PC-3 (cell line): ENCODE data around the gene AFTPH. TPM values are rescaled to one million over a fixed set of nuclear protein-coding genes. Genes with fewer than 3 reads are reported as not detected.
"Not testable (repeated sequence)": the region's sequence is repeated elsewhere in the genome, so short reads cannot be mapped to it uniquely, and the experiment has no call there.

ENCODE experiments used
- ATAC-seq: fragments of 200-7000 bp; cut with Tn5 transposase; 2 replicates; pipeline ENCODE4 v1.9.1; 2020; ENCODE audit warnings: mild to moderate bottlenecking, moderate library complexity
- BruUV-seq: library from RNA; stranded (reverse); fragments of 400-500 nt; replicated peaks from 2 replicates; lab custom pipeline; 2021; lab: Mats Ljungman, UMichigan
- CTCF ChIA-PET: fragments of 300-600 bp; sonication (Branson Sonifier 250); formaldehyde crosslinking; loops from one replicate; lab custom pipeline; 2022; ENCODE audit warnings: antibody characterized with exemption; lab: Charles Lee
- POLR2A ChIA-PET: fragments of 300-600 bp; sonication (Branson Sonifier 250); formaldehyde crosslinking; loops from one replicate; lab custom pipeline; 2022; ENCODE audit warnings: antibody characterized with exemption; ENCODE audit not compliant: unreplicated experiment; lab: Charles Lee
- DNase-seq: peaks from one replicate; pipeline ENCODE4 v3.0.0-alpha.2; 2015
- H2AFZ ChIP-seq: fragments of 300-600 bp; sonication (generic); 2 replicates; pipeline ENCODE4 v1.6.0; 2016; ENCODE audit warnings: antibody characterized with exemption, low read length
- H3F3A ChIP-seq: fragments of 300-600 bp; sonication (generic); one replicate; pipeline ENCODE4 v1.6.0; 2017; ENCODE audit warnings: antibody characterized with exemption, low read length, control low read depth, mild to moderate bottlenecking; ENCODE audit not compliant: unreplicated experiment
- H3K27ac ChIP-seq: fragments of 300-600 bp; sonication (generic); 2 replicates; pipeline ENCODE4 v1.5.1; 2016; ENCODE audit warnings: mild to moderate bottlenecking, low read length
- H3K27me3 ChIP-seq: fragments of 300-600 bp; sonication (generic); 2 replicates; pipeline ENCODE4 v1.6.1; 2016; ENCODE audit warnings: low read length, mixed read lengths
- H3K36me3 ChIP-seq: fragments of 300-600 bp; sonication (generic); 2 replicates; pipeline ENCODE4 v1.6.1; 2016; ENCODE audit warnings: low read depth, mixed run types, low read length, mixed read lengths
- H3K4me1 ChIP-seq: fragments of 300-600 bp; sonication (generic); 2 replicates; pipeline ENCODE4 v1.5.1; 2016; ENCODE audit warnings: low read length; ENCODE audit not compliant: insufficient read depth
- H3K4me2 ChIP-seq: fragments of 300-600 bp; sonication (generic); 2 replicates; pipeline ENCODE4 v1.6.0; 2016; ENCODE audit warnings: low read length
- H3K4me3 ChIP-seq: fragments of 300-600 bp; sonication (generic); 2 replicates; pipeline ENCODE4 v1.5.1; 2016; ENCODE audit warnings: mild to moderate bottlenecking, low read length, mixed read lengths
- H3K79me2 ChIP-seq: fragments of 300-600 bp; sonication (generic); 2 replicates; pipeline ENCODE4 v1.6.1; 2017; ENCODE audit warnings: low read length, mixed read lengths
- H3K9ac ChIP-seq: fragments of 300-600 bp; sonication (generic); 2 replicates; pipeline ENCODE4 v1.6.0; 2016; ENCODE audit warnings: mild to moderate bottlenecking, low read length
- H3K9me2 ChIP-seq: fragments of 300-600 bp; sonication (generic); replicated peaks from 2 replicates; pipeline ENCODE4 v1.6.1; 2016; ENCODE audit warnings: mixed run types, low read length, mixed read lengths
- H3K9me3 ChIP-seq: fragments of 300-600 bp; sonication (generic); 2 replicates; pipeline ENCODE4 v1.6.1; 2016; ENCODE audit warnings: low read length, mixed read lengths
- H4K20me1 ChIP-seq: fragments of 300-600 bp; sonication (generic); 2 replicates; pipeline ENCODE4 v1.6.1; 2016; ENCODE audit warnings: low read length, mixed read lengths
- EZH2 ChIP-seq: fragments of 300-600 bp; sonication (generic); IDR thresholded peaks from one replicate; pipeline ENCODE4 v1.6.1; 2017; ENCODE audit warnings: antibody characterized with exemption, mild to moderate bottlenecking, low read length; ENCODE audit not compliant: unreplicated experiment
- EZH2phosphoT487 ChIP-seq: fragments of 300-600 bp; sonication (generic); IDR thresholded peaks from 2 replicates; pipeline ENCODE4 v1.6.1; 2018; ENCODE audit warnings: mild to moderate bottlenecking, antibody characterized with exemption, low read length, borderline replicate concordance
- intact Hi-C: fragments of 100-400 bp; cut with micrococcal nuclease; formaldehyde crosslinking; loops from 2 replicates; pipeline ENCODE4 v1.9.0; 2023
- total RNA-seq: library from RNA; depleted of rRNA; stranded (reverse); fragments of >200 nt; gene quantifications from 2 replicates; pipeline ENCODE4 v1.2.3, GENCODE V29; 2014
- TF ChIP-seq, protein P1 (sequence below): fragments of 300-600 bp; sonication (generic); conservative IDR thresholded peaks from 2 replicates; pipeline ENCODE4 v1.5.1; 2017; ENCODE audit warnings: antibody characterized with exemption, low read depth, mild to moderate bottlenecking, low read length

AFTPH gene
- total RNA-seq, 1 experiment from 2014 or later, result 26.6 TPM

GRCh38 chr2:64526034-64526433 lies 1.9 kb downstream of the AFTPH start:
- TF ChIP-seq EZH2, result no peak
- Histone ChIP-seq H3F3A (no peaks in the 10 kb centered on the region), H3K79me2 (peaks cover 72% of the 10 kb centered on the region), H3K36me3 (0 out of 2 replicates have a peak, but pooled peaks cover 3% of the 10 kb centered on the region), H4K20me1 (peaks cover 12% of the 10 kb centered on the region), H3K4me2 (peak overlapping the region; percentile 82), H3K9me3 (no peaks in the 10 kb centered on the region), H3K27ac (no peak overlapping the region), H3K4me1 (peaks cover 4% of the 10 kb centered on the region), H3K9me2 (no peaks in the 10 kb centered on the region), H3K4me3 (peak overlapping the region; percentile 76), H2AFZ (no peak overlapping the region), H3K27me3 (no peaks in the 10 kb centered on the region), H3K9ac (peak overlapping the region; percentile 84)
- ChIA-PET CTCF (no interaction called here), POLR2A (no interaction called here)
- intact Hi-C loops, result no loop called here
- no TSS peak for BruUV-seq
- DNase-seq (no peak), ATAC-seq (no peak)

DNA sequence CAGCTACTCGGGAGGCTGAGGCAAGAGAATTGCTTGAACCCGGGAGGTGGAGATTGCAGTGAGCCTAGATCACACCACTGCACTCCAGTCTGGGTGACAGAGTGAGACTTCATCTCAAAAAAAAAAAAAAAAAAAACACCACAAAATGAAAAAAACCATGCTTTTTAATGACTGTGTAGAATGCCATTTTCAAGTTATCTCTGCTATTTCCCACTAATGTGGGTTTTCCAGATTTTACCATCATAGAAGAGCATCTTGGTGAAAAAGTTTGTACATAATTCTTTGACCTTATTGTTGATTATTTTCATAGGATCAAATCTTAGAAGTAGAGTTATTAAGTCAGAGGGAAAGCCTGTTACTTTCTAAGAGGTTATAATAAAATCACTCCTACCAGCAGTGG lies 6.8 kb downstream of the AFTPH start:
- POLR2A ChIA-PET, H3K36me3 ChIP-seq, H3K4me3 ChIP-seq, ATAC-seq, H2AFZ ChIP-seq, H3K27me3 ChIP-seq, H4K20me1 ChIP-seq, CTCF ChIA-PET, BruUV-seq, H3K9me3 ChIP-seq, H3F3A ChIP-seq, H3K9me2 ChIP-seq, intact Hi-C loops, H3K4me2 ChIP-seq, DNase-seq, H3K27ac ChIP-seq, H3K9ac ChIP-seq: not testable (repeated sequence)
- peaks cover 18% of the 10 kb centered on the region for H3K4me1 ChIP-seq
- H3K79me2 ChIP-seq, result peaks cover 100% of the 10 kb centered on the region

DNA sequence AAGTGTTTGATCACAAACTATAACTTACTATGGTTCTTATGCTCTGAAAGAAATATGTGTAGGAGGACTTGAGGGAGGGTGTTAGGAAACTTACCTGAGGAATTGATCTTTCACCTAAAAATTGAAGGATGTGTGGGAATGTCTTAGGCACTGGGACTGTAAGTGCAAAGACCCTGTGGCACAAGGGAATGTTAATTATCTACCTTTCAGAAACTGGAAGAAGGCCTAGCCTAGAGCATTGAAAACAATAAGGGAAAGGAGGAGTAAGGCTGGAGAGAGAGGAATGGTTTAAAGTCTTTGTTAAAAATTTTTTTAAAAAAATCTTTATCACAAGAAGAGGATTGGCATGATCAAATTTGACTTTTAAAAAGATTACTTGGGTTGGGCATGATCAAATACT lies 7.9 kb downstream of the AFTPH start:
- Histone ChIP-seq H3K9me2 (no peaks in the 10 kb centered on the region), H3K9me3 (no peaks in the 10 kb centered on the region), H2AFZ (no peak overlapping the region), H4K20me1 (no peaks in the 10 kb centered on the region), H3K9ac (no peak overlapping the region), H3K27ac (no peak overlapping the region), H3K4me1 (peaks cover 14% of the 10 kb centered on the region), H3K4me2 (no peak overlapping the region), H3K79me2 (peaks cover 99% of the 10 kb centered on the region), H3K4me3 (no peak overlapping the region), H3F3A (no peaks in the 10 kb centered on the region), H3K27me3 (no peaks in the 10 kb centered on the region), H3K36me3 (0 out of 2 replicates have a peak, but pooled peaks cover 3% of the 10 kb centered on the region)
- no peak for ATAC-seq
- DNase-seq, result no peak
- TF ChIP-seq EZH2phosphoT487, result no peak
- TF ChIP-seq, protein P1, sequence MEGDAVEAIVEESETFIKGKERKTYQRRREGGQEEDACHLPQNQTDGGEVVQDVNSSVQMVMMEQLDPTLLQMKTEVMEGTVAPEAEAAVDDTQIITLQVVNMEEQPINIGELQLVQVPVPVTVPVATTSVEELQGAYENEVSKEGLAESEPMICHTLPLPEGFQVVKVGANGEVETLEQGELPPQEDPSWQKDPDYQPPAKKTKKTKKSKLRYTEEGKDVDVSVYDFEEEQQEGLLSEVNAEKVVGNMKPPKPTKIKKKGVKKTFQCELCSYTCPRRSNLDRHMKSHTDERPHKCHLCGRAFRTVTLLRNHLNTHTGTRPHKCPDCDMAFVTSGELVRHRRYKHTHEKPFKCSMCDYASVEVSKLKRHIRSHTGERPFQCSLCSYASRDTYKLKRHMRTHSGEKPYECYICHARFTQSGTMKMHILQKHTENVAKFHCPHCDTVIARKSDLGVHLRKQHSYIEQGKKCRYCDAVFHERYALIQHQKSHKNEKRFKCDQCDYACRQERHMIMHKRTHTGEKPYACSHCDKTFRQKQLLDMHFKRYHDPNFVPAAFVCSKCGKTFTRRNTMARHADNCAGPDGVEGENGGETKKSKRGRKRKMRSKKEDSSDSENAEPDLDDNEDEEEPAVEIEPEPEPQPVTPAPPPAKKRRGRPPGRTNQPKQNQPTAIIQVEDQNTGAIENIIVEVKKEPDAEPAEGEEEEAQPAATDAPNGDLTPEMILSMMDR, result no peak
- no peak for TF ChIP-seq EZH2
- CTCF ChIA-PET, result no interaction called here
- POLR2A ChIA-PET, result interaction anchor here (0.6 kb wide), 1 partner anchor 695 kb away, joined by 19 read pairs; the partner anchor contains the start of gene ACTR2
- BruUV-seq, result no TSS peak
- intact Hi-C loops, result no loop called here
